Uterus (tissue), 4 donors: ENCODE measurements around the gene RIOX2. TPM values are rescaled to one million over a fixed set of nuclear protein-coding genes. Genes with fewer than 3 reads are reported as not detected.

Experiments used
- DNase-seq, 2 donors: peaks; one replicate each; pipeline ENCODE4 v3.0.0-alpha.2; 2019 to 2020
- H3K27ac ChIP-seq, 2 donors: fragments of 200-600 bp; sonication (generic); 1 replicate in 1 of 2; 2 replicates in 1 of 2; pipeline ENCODE4 v1.5.1; 2016 to 2018
- H3K27me3 ChIP-seq, 2 donors: fragments of 200-600 bp; sonication (generic); one replicate each; pipeline ENCODE4 v1.5.1; 2018 to 2019; ENCODE audit warnings: control low read depth in 1 of 2
- H3K36me3 ChIP-seq, 2 donors: fragments of 200-600 bp; sonication (generic); one replicate each; pipeline ENCODE4 v1.5.1; 2019; ENCODE audit warnings: control low read depth in 1 of 2
- H3K4me1 ChIP-seq, 2 donors: fragments of 200-600 bp; sonication (generic); one replicate each; pipeline ENCODE4 v1.5.1; 2018 to 2019; ENCODE audit warnings: control low read depth in 1 of 2
- H3K4me3 ChIP-seq, 2 donors: fragments of 200-600 bp; sonication (generic); 1 replicate in 1 of 2; 2 replicates in 1 of 2; pipeline ENCODE4 v1.5.1; 2018 to 2019; ENCODE audit warnings: mild to moderate bottlenecking in 1 of 2
- H3K9me3 ChIP-seq, 2 donors: fragments of 200-600 bp; sonication (generic); one replicate each; pipeline ENCODE4 v1.5.1; 2019; ENCODE audit warnings: control low read depth in 1 of 2
- CTCF ChIP-seq, 4 experiments: fragments of 200-600 bp in 2 of 4; fragments of 450-650 bp in 2 of 4; sonication (generic) in 2 of 4; IDR thresholded peaks; one replicate each; pipeline ENCODE4 v1.5.1; 2016 to 2019; ENCODE audit warnings: antibody characterized with exemption in 4 of 4, mild to moderate bottlenecking in 2 of 4, moderate library complexity in 1 of 4
- POLR2A ChIP-seq, 2 donors: fragments of 450-650 bp; IDR thresholded peaks; one replicate each; pipeline ENCODE4 v1.6.1; 2016; ENCODE audit warnings: antibody characterized with exemption in 2 of 2, mild to moderate bottlenecking in 1 of 2, moderate library complexity in 1 of 2
- intact Hi-C: fragments of 100-400 bp; cut with DNase I; formaldehyde crosslinking; loops from one replicate; pipeline ENCODE4 v1.15.1; 2023; ENCODE audit warnings: low total_unique reads
- total RNA-seq, 4 donors: library from RNA; depleted of rRNA in 3 of 4; stranded (reverse); fragments of >200 nt in 3 of 4; gene quantifications; one replicate each; pipeline versions ENCODE4 v1.1.0 to v1.2.4, GENCODE V29; 2014 to 2023
- donor health status: DM: yes; HTN: yes; CAD: no.

Gene RIOX2
- total RNA-seq, 4 donors from 2014 or later, result 8.8 to 35.5 (median 22.1) TPM

DNA sequence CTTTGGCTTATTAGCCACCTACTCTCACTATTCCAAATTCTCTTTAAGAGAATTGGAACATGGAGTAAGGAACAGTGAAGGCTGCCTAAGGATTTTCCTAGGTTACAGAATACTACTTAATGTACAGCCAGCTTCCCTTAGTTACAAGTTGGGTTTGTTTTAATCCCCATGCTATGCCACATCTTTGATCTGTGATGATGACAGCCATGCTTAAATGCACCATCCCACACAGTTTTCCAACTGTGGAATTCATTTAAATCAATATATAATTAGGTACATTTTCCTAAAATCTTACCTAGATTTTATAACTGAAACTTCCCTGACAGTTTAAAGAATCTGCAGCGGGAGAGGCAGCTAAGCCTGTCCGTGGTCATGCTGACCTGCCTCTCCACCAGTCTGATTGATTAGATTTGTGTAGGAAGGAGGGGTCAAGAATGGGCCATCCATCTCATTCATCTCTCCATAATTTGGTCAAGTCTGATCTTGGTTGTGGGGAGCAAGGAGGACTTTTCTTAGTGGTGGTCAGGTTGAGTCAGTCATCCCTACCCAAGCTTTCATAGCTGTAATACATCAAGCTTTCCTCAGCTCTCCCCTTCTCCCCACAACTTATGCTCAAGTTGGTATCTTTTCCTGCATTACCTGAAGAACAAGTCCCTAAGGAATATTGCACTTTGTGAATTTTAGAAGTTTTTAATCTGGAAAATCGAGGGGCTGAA is 37.1 kb downstream of the RIOX2 start:
- H3K4me3 ChIP-seq, result no peak overlapping the region
- intact Hi-C loops, result no loop called here
- no peak for DNase-seq
- H3K4me1 ChIP-seq, result no peaks in the 10 kb centered on the region
- H3K27ac ChIP-seq, result no peak overlapping the region
- H3K9me3 ChIP-seq, result no peaks in the 10 kb centered on the region
- TF ChIP-seq POLR2A (IDR thresholded peaks at IDR 0.05) (no peak), CTCF (IDR thresholded peaks at IDR 0.05) (no peak)
- H3K36me3 ChIP-seq, result no peaks in the 10 kb centered on the region
- no peaks in the 10 kb centered on the region for H3K27me3 ChIP-seq

GRCh38 chr3:97932387-97932801 is 39.8 kb downstream of the RIOX2 start:
- intact Hi-C loops, result no loop called here
- H3K36me3 ChIP-seq, result no peaks in the 10 kb centered on the region
- TF ChIP-seq POLR2A (IDR thresholded peaks at IDR 0.05) (no peak), CTCF (IDR thresholded peaks at IDR 0.05) (no peak)
- no peak for DNase-seq
- H3K4me1 ChIP-seq, result no peaks in the 10 kb centered on the region
- H3K4me3 ChIP-seq, result no peak overlapping the region
- H3K9me3 ChIP-seq, result no peaks in the 10 kb centered on the region
- H3K27me3 ChIP-seq, result no peaks in the 10 kb centered on the region
- no peak overlapping the region for H3K27ac ChIP-seq

- no peak overlapping the region for H3K27ac ChIP-seq
- no peak for DNase-seq
- H3K4me1 ChIP-seq, result no peaks in the 10 kb centered on the region
- intact Hi-C loops, result no loop called here
- H3K9me3 ChIP-seq, result no peaks in the 10 kb centered on the region
- H3K27me3 ChIP-seq, result no peaks in the 10 kb centered on the region
- H3K4me3 ChIP-seq, result no peak overlapping the region
- TF ChIP-seq CTCF (IDR thresholded peaks at IDR 0.05) (no peak), POLR2A (IDR thresholded peaks at IDR 0.05) (no peak)
- H3K36me3 ChIP-seq, result no peaks in the 10 kb centered on the region
These were observed 41.0 kb downstream of the RIOX2 start for GRCh38 chr3:97931218-97931617.

DNA sequence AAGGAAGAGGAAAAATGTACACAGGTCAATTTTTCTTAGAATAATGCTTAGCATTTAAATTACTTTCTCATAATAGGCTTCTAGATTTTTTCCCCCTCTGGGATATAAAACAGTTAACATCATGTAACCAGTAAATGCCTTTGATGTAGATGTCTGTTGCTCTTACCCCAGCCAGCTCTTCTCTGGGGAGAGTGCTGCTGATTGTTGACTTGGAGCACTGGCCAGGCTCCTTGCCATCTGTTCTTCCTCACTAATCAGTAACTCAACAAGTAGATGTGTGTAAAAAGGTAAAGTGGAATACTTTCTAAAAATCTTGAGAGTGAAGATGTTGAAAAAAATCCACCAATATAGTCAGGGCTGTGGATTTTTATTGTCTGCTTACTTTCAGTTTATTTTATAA is 42.2 kb downstream of the RIOX2 start:
- no peaks in the 10 kb centered on the region for H3K36me3 ChIP-seq

More for the DNA sequence above, 42.2 kb downstream of the RIOX2 start:
- DNase-seq, result no peak
- Histone ChIP-seq H3K4me1 (no peaks in the 10 kb centered on the region), H3K9me3 (no peaks in the 10 kb centered on the region), H3K27me3 (no peaks in the 10 kb centered on the region), H3K4me3 (no peak overlapping the region), H3K27ac (no peak overlapping the region)
- TF ChIP-seq CTCF (IDR thresholded peaks at IDR 0.05), result no peak
- TF ChIP-seq POLR2A (IDR thresholded peaks at IDR 0.05), result no peak
- intact Hi-C loops, result no loop called here
